Measurements from ENCODE around the gene MRPL43. TPM values are rescaled to one million over a fixed set of nuclear protein-coding genes. Genes with fewer than 3 reads are reported as not detected.
A peak's percentile ranks its signal among the peaks of the same experiment; 100 is the strongest.

MRPL43 gene
- total and polyA plus RNA-seq, 10 of the 15 experiments (the other 5 are each of a cell fraction or from before 2014, with no cell fraction given) = 16.6 to 108 (median 65.1) TPM

DNA sequence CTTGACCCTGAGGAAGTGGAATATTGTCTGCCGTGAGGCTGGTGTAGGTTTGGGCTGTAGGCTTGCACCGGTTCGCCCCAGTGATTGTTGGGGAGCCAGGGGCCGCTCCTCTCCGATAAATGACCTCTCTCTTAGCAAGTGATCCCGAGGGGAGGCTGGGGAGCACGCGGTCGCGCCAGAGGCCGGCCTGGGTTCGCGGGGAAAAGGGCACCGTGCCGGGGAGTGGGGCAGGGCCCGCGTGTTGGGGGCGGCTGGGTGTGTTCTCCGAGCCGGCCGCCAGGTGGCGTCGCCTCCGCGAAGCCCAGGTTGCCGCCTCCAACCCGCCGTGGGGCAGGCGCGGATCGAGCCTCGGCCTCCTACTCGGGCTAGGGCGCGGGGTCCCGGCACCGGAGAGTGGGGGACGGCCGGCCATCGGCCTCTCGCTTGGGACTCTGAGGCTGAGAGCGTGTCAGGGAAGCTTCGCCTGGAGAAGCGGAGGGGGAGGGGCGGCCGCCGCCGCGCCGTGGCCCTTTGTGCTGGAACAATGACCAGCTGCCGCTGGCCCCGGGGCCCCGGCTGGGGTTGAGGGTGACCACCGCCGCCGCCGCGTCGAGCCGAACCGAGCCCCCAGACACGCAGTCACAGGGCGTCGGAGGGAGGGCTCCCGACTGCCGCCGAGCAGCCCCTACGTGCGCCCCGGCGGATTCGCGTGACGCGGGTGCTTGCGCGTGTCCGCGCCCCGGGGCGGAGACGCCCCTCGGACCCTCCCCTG is 11.9 kb upstream of the MRPL43 start (continued):
- TF ChIP-seq ZBTB4 (CRISPR knock-in tag; IDR thresholded peaks at IDR 0.05) (no peak), MLLT1 (IDR thresholded peaks at IDR 0.05) (no peak), TCF7 (IDR thresholded peaks at IDR 0.05; ENCODE audit: borderline replicate concordance) (no peak), BACH1 (IDR thresholded peaks at IDR 0.05; ENCODE audit: borderline replicate concordance) (peak; percentile 77), YBX1 (IDR thresholded peaks at IDR 0.05) (no peak), YY1 (IDR thresholded peaks at IDR 0.05; ENCODE audit: low read depth, low read length) (peak; percentile 64), SMC3 (IDR thresholded peaks at IDR 0.05; ENCODE audit: borderline replicate concordance, low read length) (peak; percentile 43), ZNF24 (IDR thresholded peaks at IDR 0.05) (0 out of 2 replicates have a peak, but pooled peaks have one; percentile 22), GATAD2B (conservative IDR thresholded peaks at IDR 0.05; ENCODE audit: low read depth) (peak; percentile 94; the same call in 1 of the 2 replicates), SPI1 (IDR thresholded peaks at IDR 0.05; ENCODE audit: borderline replicate concordance, insufficient read depth, low read depth, low read length) (no peak), EED (IDR thresholded peaks at IDR 0.05; ENCODE audit: low read depth) (no peak), DPF2 (IDR thresholded peaks at IDR 0.05) (peak; percentile 68), MTA3 (IDR thresholded peaks at IDR 0.05; ENCODE audit: borderline replicate concordance, low read length) (no peak), STAT3 (IDR thresholded peaks at IDR 0.05; ENCODE audit: low read depth, low read length) (no peak), POLR2AphosphoS2 (IDR thresholded peaks at IDR 0.05; ENCODE audit: low read depth, low read length) (peak; percentile 79; the same call in 1 of the 2 replicates), SRF (IDR thresholded peaks at IDR 0.05; ENCODE audit: low read depth in 2 of 2, low read length in 2 of 2) (no peak), POU2F2 (IDR thresholded peaks at IDR 0.05; ENCODE audit: borderline replicate concordance, low read depth, low read length) (no peak), BMI1 (IDR thresholded peaks at IDR 0.05; ENCODE audit: borderline replicate concordance) (no peak), CBX3 (IDR thresholded peaks at IDR 0.05; ENCODE audit: borderline replicate concordance, low read depth) (no peak), HDAC6 (IDR thresholded peaks at IDR 0.05; ENCODE audit: unreplicated experiment) (no peak), IRF3 (IDR thresholded peaks at IDR 0.05) (no peak)

All from GM12878 (cell line).